Measurements from ENCODE around the gene PNLDC1.

Gene PNLDC1, protein sequence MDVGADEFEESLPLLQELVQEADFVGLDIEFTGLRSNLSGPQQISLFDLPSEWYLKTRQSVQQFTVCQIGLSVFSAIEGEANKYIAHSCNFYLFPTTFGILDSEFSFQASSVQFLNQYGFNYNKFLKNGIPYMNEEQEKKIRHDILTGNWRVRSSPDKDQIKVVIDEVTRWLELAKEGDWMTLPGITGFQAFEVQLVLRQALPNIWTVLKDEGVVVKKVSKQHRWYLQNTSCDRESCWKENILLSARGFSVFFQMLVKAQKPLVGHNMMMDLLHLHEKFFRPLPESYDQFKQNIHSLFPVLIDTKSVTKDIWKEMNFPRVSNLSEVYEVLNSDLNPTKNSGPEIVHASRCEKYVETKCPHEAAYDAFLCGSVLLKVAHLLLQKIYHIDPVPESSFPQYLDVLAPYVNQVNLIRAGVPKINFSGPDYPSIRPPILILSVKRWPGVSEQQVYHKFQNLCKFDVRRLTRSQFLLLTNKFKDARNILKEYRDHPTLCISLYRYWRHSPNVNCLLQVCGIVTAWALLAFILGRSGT

GRCh38 chr6:159800141-159800865 is at the start of gene PNLDC1:
Gene PNLDC1 (plus strand): TSS chr6:159800276. CDS start chr6:159800308, 32 bp downstream.
- DNase-seq (ENCODE audit: low read depth, low spot score) = no peak

GRCh38 chr6:159751448-159751847 is 48.6 kb upstream of the PNLDC1 start:
- no peak for DNase-seq (ENCODE audit: low read depth, low spot score)

DNA sequence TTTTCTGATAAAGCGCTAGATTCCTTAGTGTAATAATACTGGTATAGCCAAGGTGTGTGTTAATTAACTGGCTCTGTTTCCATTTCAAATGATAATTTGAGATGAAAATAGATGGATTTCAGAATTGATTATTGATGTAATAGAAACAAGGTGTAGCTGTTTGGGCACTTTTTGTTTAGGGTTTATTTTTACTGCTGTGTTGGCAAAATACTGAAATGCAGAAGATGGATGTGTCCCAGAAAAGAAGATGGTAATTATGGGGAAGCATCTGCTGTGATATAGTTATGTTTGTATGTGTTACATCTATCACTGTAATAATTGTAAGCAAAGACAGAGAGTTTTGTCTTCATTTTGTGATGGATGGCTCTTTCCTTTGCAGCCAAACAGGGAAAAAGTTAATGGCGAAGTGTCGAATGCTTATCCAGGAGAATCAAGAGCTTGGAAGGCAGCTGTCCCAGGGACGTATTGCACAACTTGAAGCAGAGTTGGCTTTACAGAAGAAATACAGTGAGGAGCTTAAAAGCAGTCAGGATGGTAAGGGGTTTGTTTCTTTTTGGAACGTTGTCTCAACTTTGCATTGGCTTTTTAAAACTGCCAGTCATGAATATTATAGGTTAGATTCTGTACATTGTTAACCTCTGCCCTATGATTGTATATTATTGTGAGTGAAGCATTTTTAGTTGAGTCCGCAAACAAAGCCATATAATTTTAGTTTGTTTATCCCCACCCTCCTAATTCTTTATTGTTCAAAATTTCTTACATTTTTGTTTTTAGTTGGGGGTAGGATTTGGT is 46.8 kb upstream of the PNLDC1 start:
- no peak for DNase-seq (ENCODE audit: low read depth, low spot score)

DNA sequence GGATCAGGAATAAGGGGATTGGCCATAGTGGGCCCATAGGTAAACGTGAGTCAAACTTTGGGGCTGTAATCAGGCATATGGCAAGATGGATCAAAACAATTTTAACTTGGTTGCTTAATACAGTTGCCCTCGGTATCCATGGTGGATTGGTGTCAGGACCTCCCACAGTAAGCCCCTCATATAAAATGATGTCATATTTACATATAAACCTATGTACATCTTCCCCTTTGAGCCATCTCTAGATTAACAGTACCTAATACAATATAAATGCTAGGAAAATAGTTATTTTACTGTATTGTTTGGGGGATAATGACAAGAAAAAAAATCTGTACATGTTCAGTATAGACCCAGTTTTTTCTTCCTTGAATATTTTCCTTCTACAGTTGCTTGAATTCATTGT is 45.7 kb upstream of the PNLDC1 start:
- DNase-seq (ENCODE audit: low read depth, low spot score) = no peak

DNA sequence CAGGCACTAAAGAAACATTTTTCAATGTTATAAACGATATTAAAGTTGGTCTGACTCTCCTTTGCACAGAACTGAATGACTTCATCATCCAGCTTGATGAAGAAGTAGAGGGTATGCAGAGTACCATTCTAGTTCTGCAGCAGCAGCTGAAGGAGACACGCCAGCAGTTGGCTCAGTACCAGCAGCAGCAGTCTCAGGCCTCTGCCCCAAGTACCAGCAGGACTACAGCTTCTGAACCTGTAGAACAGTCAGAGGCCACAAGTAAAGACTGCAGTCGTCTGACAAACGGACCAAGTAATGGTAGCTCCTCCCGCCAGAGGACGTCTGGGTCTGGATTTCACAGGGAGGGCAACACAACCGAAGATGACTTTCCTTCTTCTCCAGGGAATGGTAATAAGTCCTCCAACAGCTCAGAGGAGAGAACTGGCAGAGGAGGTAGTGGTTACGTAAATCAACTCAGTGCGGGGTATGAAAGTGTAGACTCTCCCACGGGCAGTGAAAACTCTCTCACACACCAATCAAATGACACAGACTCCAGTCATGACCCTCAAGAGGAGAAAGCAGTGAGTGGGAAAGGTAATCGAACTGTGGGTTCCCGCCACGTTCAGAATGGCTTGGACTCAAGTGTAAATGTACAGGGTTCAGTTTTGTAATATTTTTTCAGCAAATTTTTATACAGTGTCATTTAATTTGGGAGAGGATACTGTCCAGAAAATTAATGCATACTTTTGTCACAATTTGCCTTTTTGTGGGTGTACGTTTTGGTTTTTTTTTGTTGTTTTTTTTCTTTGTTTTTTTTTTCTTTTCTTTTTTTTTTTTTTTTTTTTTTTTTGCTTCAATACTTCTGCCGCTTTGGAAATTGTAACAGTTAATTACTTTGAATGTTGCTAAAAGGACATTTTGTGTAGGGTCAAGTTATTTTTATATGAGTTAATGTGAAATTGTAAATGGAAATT is 44.8 kb upstream of the PNLDC1 start:
- DNase-seq (ENCODE audit: low read depth, low spot score) = no peak

DNA sequence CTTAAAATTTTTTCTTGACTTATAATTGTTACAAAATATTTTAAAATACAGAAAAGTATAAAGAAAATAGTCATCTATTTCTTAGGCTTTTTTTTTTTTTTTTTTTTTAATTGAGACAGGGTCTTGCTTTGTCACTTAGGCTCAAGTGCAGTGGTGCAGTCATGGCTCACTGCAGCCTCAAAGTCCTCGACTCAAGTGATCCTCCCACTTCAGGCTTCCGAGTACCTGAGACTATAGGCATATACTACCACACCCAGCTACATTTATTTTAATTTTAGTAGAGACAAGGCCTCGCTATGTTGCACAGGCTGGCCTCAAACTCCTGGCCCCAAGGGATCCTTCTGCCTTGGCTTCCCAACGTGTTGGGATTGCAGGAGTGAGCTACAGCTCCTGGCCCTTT is 43.6 kb upstream of the PNLDC1 start:
- DNase-seq (ENCODE audit: low read depth, low spot score) = no peak

- no peak for DNase-seq (ENCODE audit: low read depth, low spot score)
Observed at GRCh38 chr6:159758031-159759001, 41.8 kb upstream of the PNLDC1 start.

- DNase-seq (ENCODE audit: low read depth, low spot score) = no peak
Observed at GRCh38 chr6:159759645-159760044, 40.4 kb upstream of the PNLDC1 start.

DNA sequence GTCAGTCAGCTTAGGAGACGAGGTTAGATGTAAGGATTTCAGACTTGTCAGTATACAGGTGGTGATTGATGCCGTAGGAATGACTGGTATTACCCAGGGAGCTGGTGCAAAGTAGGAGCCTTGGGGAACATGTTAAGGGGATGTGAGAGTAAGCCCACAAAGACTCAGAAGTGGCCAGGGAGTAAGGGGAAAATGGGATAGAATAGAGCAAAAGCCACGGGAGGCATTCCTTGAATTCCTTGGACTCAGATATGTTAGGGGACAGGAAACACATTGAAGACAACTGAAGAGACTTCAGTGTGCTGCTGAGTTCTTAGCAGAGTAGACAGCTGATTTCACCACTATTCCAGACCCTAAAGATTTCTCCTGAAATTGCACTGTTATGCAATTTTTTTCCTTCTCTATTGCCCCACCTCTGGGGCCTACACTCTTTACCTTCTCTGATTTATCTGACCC is 39.4 kb upstream of the PNLDC1 start:
- no peak for DNase-seq (ENCODE audit: low read depth, low spot score)

DNA sequence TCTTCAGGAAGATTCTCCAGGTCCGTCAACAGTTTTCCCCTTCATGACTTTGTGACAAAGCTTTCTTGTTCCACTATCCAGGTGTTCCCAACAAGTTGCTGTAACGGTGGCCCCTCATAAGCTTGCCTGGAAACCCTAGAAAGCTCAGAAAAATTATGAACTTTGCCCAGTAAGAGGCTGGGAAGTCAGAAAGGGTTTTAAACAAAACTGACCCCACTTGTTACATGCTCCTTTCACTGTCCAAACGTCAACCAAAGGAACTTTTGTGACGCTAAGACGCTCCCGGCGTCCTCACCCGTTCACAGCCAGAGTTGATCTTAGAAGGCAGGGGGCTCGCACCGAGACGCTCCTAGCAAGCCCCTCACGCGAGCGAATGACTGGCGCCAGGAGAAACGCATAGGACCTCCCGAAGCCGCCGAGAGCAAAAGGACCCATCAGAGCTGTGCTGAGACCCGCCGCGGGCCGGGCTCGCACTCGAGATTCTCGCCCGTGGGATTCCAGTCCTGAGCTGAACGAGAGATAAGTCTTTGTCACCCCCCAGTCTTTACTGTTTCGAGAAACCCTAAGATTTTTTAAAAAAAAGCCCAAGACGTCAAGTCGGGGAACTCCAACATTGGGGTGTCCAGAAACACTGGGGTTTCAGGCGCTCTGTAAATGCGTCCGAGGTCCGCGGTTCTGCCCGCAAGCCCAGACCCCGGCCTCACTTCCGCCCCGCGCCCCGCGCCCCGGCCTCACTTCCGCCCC is 38.8 kb upstream of the PNLDC1 start:
- no peak for DNase-seq (ENCODE audit: low read depth, low spot score)

DNA sequence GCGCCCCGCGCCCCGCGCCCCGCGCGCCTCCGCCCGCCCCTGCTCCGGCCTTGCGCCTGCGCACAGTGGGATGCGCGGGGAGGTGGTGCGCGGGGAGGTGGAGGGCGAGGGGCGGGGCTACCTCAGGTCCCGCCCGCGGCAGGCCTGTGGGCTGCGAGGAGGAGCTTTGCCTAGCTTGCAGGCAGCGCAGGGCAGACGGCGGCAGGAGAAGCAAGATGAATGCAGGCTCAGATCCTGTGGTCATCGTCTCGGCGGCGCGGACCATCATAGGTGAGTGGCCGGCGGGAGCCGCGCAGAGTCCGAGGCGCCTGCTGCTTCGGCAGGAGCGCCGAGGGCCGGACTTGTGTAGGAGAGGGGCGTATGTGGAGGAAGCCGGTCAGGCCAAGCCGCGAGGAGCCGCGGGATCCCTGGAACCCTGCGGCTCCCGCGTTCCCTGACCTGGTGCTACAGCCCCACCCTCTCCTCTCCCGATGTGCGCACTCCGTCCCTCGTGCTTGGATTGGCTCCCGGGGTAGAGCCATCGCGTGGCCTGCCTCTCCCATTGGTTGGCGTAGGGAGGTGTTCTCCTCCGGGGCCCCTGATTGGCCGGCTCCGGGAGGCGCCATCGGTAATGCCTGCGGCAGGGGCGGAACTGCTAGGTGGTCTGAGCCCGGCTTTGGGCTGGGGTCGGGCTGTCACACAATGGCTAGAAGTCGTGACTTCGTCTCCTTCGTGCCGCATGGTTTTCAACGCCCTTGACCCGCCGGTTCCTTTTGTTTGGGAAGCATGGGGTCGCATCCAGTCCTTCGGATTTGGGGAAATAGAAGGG is 38.0 kb upstream of the PNLDC1 start, which contains the start of gene ACAT2:
ACAT2 (plus strand) TSS at position 173 of the 808 bp plus-strand sequence; CDS start at position 216, 43 bp downstream.
- DNase-seq (ENCODE audit: low read depth, low spot score) = peak; percentile 87

GRCh38 chr6:159762681-159763293 is 37.3 kb upstream of the PNLDC1 start:
- peak; percentile 2 for DNase-seq (ENCODE audit: low read depth, low spot score)

- DNase-seq (ENCODE audit: low read depth, low spot score) = no peak
Observed at GRCh38 chr6:159766906-159767305, 33.2 kb upstream of the PNLDC1 start.

GRCh38 chr6:159769470-159769869 is 30.6 kb upstream of the PNLDC1 start:
- DNase-seq (ENCODE audit: low read depth, low spot score) = no peak

GRCh38 chr6:159772196-159772595 is 27.9 kb upstream of the PNLDC1 start:
- DNase-seq (ENCODE audit: low read depth, low spot score) = no peak

DNA sequence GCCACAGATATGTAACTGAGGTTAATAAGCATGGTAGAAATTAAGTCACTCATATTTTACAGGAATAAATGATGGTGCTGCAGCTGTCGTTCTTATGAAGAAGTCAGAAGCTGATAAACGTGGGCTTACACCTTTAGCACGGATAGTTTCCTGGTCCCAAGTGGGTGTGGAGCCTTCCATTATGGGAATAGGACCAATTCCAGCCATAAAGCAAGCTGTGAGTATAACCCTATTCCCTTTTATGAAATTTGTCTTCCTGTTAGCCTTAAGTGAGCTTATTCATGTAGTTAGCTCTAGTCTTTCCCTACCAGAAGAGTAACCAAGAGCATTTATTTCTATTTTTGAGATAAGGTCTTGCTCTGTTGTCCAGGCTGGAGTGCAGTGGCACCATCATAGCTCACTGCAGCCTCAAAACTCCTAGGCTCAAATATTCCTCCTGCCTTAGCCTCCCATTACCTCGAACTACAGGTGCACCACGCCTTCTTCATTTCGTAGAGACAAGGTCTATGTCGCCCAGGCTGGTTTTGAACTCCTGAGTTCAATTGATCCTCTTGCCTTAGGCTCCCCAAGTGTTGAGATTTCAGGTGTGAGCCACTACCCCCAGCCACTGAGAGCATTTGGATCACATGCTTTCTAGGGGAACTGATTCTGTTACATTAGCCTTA is 22.7 kb upstream of the PNLDC1 start:
- DNase-seq (ENCODE audit: low read depth, low spot score) = no peak

DNA sequence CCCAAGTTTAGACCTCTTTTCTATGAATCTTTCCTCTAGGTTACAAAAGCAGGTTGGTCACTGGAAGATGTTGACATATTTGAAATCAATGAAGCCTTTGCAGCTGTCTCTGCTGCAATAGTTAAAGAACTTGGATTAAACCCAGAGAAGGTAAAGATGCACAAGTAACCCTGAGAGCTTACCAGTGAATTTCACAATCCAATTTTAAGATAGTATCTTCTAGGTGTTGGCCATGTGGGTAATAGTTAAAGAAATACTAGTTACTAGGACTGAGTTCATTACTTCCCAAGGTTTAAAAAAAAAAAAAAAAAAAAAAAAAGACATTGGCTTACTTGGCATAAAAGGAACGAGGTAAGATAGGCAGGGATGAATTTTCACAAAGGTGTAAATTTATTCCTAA is 21.9 kb upstream of the PNLDC1 start:
- no peak for DNase-seq (ENCODE audit: low read depth, low spot score)

Measured in activated CD4-positive, CD25-positive, alpha-beta regulatory T cell treated with anti-CD3 and anti-CD28 coated beads, Interleukin-2, amount 50 U/mL, for 16 hours (primary cell).